Measurements from ENCODE around the gene STK16. TPM values are rescaled to one million over a fixed set of nuclear protein-coding genes. Genes with fewer than 3 reads are reported as not detected.

Gene STK16
- total and polyA plus RNA-seq, 2 of the 13 experiments (the other 11 are each of a cell fraction or from before 2014, with no cell fraction given), result 28.0 to 50.9 TPM

- TF ChIP-seq FUBP1 (CRISPR knock-in tag; IDR thresholded peaks at IDR 0.05; ENCODE audit: borderline replicate concordance) (0 out of 2 replicates have a peak, but pooled peaks have one; percentile 32), ZNF605 (CRISPR knock-in tag; IDR thresholded peaks at IDR 0.05) (peak; percentile 94), ZNF569 (CRISPR knock-in tag; IDR thresholded peaks at IDR 0.05; ENCODE audit: borderline replicate concordance) (no peak), ZNF264 (CRISPR knock-in tag; IDR thresholded peaks at IDR 0.05) (peak; percentile 89), ZMAT5 (CRISPR knock-in tag; IDR thresholded peaks at IDR 0.05; ENCODE audit: borderline replicate concordance, low read depth) (no peak), SNAPC4 (CRISPR knock-in tag; IDR thresholded peaks at IDR 0.05) (0 out of 2 replicates have a peak, but pooled peaks have one; percentile 82), ZSCAN22 (CRISPR knock-in tag; IDR thresholded peaks at IDR 0.05) (no peak), E2F2 (CRISPR knock-in tag; IDR thresholded peaks at IDR 0.05; ENCODE audit: borderline replicate concordance) (peak; percentile 86; the same call in 1 of the 2 replicates), ZNF609 (CRISPR knock-in tag; IDR thresholded peaks at IDR 0.05; ENCODE audit: borderline replicate concordance) (peak; percentile 77), PAX8 (CRISPR knock-in tag; IDR thresholded peaks at IDR 0.05; ENCODE audit: borderline replicate concordance) (peak; percentile 92), ZNF260 (CRISPR knock-in tag; IDR thresholded peaks at IDR 0.05; ENCODE audit: borderline replicate concordance, low read depth) (no peak)
These were observed at the start of gene STK16, which contains the start of gene GLB1L (continued) for GRCh38 chr2:219245148-219245898.
